ENCODE data around the gene IFIT5.

IFIT5 gene

DNA sequence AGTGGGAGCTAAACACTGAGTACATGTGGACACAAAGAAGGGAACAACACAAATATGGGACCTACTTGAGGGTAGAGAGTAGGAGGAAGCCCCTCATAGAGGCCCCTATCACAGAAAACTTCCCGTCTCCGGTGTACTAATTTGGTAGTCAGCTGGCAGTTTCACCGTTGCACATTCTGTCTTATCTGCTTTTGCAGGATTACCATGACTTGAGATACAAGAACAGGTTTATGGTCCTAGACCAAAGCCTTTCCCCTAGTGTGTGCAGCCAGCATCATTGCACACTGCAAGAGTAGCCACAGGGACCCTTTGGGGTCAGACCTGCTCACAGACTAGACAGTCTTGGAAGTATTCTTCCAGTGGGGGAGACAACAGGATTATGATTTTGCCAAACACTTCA lies 42.4 kb upstream of the IFIT5 start:
- in situ Hi-C loops (cut with HindIII; ENCODE audit: low pct_ligation_motif_present, low sequenced_read_pairs) = no loop called here
- Histone ChIP-seq H3K27me3 (replicated peaks) (no peaks in the 10 kb centered on the region), H3K4me3 (ENCODE audit: low read depth, low read length) (no peak overlapping the region), H3K27ac (no peak overlapping the region), H3K36me3 (replicated peaks) (no peaks in the 10 kb centered on the region)
- no peak for DNase-seq
- TF ChIP-seq, protein P1, sequence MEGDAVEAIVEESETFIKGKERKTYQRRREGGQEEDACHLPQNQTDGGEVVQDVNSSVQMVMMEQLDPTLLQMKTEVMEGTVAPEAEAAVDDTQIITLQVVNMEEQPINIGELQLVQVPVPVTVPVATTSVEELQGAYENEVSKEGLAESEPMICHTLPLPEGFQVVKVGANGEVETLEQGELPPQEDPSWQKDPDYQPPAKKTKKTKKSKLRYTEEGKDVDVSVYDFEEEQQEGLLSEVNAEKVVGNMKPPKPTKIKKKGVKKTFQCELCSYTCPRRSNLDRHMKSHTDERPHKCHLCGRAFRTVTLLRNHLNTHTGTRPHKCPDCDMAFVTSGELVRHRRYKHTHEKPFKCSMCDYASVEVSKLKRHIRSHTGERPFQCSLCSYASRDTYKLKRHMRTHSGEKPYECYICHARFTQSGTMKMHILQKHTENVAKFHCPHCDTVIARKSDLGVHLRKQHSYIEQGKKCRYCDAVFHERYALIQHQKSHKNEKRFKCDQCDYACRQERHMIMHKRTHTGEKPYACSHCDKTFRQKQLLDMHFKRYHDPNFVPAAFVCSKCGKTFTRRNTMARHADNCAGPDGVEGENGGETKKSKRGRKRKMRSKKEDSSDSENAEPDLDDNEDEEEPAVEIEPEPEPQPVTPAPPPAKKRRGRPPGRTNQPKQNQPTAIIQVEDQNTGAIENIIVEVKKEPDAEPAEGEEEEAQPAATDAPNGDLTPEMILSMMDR (IDR thresholded peaks at IDR 0.05; ENCODE audit: low read depth, low read length, missing control alignments) = no peak

DNA sequence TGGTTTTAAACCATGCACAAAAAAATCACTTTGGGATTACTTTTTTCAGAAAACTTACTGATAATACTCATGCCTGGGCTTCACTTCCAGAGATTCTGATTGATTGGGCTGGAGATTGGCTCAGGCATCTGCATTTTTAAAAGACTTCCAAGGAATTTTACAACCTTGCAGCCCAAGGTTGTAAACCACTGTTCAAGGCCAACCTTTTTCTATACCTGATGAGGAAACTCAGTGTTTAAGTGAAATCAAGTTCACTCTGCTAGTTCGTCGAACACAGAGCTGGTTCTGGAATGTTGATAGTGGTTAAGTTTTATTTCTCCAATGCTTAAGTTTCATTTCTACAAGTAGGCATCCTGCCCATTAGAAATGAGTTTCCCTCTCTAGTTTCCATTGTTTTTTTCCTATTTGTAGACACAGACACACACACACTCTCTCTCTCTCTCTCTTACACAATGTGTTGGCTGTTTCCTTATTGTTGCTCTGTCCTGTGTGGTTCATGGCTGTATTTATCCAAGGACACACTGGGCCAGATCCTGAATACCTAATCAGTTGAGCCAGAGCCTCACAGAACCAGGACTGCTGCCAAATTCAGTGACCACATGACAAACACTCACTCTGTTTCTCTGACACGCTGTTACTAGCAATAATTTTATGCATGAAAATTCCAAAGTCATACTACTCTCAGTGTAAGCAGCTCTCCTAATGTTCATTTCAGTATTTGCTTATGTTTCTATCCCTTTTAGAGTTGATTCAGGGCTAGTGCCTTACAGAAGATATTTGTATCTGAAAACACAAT lies 40.3 kb upstream of the IFIT5 start:
- TF ChIP-seq, protein P1 (IDR thresholded peaks at IDR 0.05; ENCODE audit: low read depth, low read length, missing control alignments) = no peak
- peak; percentile 91 for DNase-seq
- Histone ChIP-seq H3K36me3 (replicated peaks) (no peaks in the 10 kb centered on the region), H3K27me3 (replicated peaks) (no peaks in the 10 kb centered on the region), H3K4me3 (ENCODE audit: low read depth, low read length) (no peak overlapping the region), H3K27ac (peak overlapping the region; percentile 11)
- in situ Hi-C loops (cut with HindIII; ENCODE audit: low pct_ligation_motif_present, low sequenced_read_pairs) = no loop called here

DNA sequence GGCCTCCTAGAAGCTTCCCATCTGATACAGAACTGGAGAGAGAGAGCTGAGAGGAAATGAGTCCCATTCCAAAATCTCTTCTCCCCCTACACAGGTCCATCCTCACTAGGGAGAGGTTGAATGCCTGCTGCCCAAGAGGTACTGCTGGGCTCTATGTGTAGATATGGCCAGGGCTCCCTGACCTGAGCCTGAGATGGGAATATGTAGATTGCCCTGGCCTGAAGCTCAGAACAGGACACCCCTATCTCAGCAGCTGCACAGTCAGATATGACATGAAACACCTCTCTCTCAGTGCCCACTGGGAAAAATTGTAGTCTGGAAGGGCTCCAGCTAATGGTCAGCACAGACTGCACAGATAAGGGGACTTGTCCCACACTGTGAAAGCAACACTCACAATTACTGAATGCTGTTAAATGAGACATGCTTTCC lies 39.6 kb upstream of the IFIT5 start:
- H3K27me3 ChIP-seq (replicated peaks) = no peaks in the 10 kb centered on the region
- TF ChIP-seq, protein P1 (IDR thresholded peaks at IDR 0.05; ENCODE audit: low read depth, low read length, missing control alignments) = no peak
- in situ Hi-C loops (cut with HindIII; ENCODE audit: low pct_ligation_motif_present, low sequenced_read_pairs) = no loop called here
- no peak overlapping the region for H3K4me3 ChIP-seq (ENCODE audit: low read depth, low read length)
- peak overlapping the region; percentile 11 for H3K27ac ChIP-seq
- DNase-seq = no peak
- H3K36me3 ChIP-seq (replicated peaks) = no peaks in the 10 kb centered on the region

DNA sequence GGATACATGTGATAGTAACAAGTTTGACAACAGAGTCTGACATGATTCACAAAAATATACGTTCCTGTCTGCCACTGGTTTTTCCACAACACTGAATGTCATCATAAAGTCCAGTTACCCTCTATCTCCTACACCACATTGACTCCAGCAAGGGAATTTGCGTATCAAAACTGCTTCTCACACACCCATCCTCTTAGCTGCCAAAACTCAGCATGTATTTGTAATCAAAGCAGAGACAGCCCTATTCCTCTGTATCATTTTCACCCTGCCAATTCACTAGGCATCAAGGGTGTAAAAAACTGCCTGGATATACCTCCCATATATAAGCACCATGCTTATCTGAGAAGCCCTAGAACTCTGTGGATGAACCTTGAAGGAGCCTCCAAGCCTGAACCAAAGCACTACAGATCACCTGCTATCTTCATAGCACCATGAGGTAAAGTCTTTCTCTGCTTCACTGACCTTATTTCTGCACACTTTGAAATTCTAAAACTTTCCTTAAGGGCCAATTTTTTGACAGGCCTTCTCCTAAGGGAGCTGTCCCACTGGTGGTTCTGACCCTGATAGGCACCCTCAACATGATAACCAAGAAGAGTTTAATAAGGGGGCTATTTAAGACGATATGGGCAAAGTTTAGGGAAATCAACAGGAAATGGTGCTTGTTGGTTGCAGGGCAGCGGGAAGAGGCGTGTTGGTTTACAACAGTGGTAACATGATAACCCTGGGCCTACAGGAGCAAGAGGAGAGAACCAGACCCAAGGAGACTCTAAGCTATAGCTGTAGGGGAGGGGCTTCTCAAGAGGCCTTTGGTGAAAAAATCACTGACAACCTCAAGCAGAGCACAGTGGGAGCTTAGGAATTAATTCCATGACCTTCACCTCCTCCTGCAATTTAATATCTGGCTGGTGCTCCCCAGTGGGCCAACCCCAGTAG lies 36.4 kb upstream of the IFIT5 start, which contains the start of gene IFIT1B:
Gene IFIT1B, plus strand, starts transcription at position 352 of the 933 bp plus-strand sequence. Its CDS starts 80 bp downstream, at position 432.
- Histone ChIP-seq H3K27me3 (replicated peaks) (no peaks in the 10 kb centered on the region), H3K27ac (no peak within 1 kb of the TSS), H3K4me3 (ENCODE audit: low read depth, low read length) (no peak within 1 kb of the TSS), H3K36me3 (replicated peaks) (no peaks in the 10 kb centered on the region)
- in situ Hi-C loops (cut with HindIII; ENCODE audit: low pct_ligation_motif_present, low sequenced_read_pairs) = no loop called here
- DNase-seq = no peak
- TF ChIP-seq, protein P1 (IDR thresholded peaks at IDR 0.05; ENCODE audit: low read depth, low read length, missing control alignments) = no peak

DNA sequence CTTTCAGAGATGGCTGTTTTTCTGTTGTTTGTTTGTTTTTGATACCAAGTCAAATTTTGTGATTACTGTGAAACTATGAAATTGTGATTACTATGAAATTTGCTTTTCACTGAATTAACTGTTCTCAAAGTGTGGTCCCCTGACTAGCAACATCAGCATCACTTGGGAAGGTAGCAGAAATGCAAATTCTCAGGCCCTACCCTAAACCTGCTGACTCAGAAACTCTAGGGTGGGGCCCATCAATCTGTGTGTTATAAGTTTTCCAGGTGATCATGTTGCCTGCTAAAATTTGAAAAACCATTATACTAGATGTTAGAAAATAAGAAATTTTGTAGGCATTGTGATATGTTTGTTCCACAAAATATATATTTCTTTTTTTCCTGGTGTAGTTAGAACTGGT lies 35.3 kb upstream of the IFIT5 start:
- Histone ChIP-seq H3K27ac (no peak overlapping the region), H3K4me3 (ENCODE audit: low read depth, low read length) (no peak overlapping the region), H3K27me3 (replicated peaks) (no peaks in the 10 kb centered on the region), H3K36me3 (replicated peaks) (no peaks in the 10 kb centered on the region)
- in situ Hi-C loops (cut with HindIII; ENCODE audit: low pct_ligation_motif_present, low sequenced_read_pairs) = no loop called here
- DNase-seq = no peak
- TF ChIP-seq, protein P1 (IDR thresholded peaks at IDR 0.05; ENCODE audit: low read depth, low read length, missing control alignments) = no peak
